ENCODE results near the gene DDX24.

GRCh38 chr14:94117856-94118255 lies 36.9 kb upstream of the DDX24 start:
- TF ChIP-seq CTCF (IDR thresholded peaks at IDR 0.05), result no peak
- no peak for TF ChIP-seq POLR2A (IDR thresholded peaks at IDR 0.05)

All from body of pancreas (tissue), 4 donors.